Activated effector memory CD4-positive, alpha-beta T cell treated with anti-CD3 and anti-CD28 coated beads, Interleukin-2, amount 50 U/mL, for 16 hours (primary cell): Measurements from ENCODE around the gene VGLL2.
"Not testable (repeated sequence)": the region's sequence is repeated elsewhere in the genome, so short reads cannot be mapped to it uniquely, and the experiment has no call there.

Experiments used
- DNase-seq: peaks from one replicate; pipeline ENCODE4 v3.0.0-alpha.2; 2020

VGLL2 gene, protein sequence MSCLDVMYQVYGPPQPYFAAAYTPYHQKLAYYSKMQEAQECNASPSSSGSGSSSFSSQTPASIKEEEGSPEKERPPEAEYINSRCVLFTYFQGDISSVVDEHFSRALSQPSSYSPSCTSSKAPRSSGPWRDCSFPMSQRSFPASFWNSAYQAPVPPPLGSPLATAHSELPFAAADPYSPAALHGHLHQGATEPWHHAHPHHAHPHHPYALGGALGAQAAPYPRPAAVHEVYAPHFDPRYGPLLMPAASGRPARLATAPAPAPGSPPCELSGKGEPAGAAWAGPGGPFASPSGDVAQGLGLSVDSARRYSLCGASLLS

DNA sequence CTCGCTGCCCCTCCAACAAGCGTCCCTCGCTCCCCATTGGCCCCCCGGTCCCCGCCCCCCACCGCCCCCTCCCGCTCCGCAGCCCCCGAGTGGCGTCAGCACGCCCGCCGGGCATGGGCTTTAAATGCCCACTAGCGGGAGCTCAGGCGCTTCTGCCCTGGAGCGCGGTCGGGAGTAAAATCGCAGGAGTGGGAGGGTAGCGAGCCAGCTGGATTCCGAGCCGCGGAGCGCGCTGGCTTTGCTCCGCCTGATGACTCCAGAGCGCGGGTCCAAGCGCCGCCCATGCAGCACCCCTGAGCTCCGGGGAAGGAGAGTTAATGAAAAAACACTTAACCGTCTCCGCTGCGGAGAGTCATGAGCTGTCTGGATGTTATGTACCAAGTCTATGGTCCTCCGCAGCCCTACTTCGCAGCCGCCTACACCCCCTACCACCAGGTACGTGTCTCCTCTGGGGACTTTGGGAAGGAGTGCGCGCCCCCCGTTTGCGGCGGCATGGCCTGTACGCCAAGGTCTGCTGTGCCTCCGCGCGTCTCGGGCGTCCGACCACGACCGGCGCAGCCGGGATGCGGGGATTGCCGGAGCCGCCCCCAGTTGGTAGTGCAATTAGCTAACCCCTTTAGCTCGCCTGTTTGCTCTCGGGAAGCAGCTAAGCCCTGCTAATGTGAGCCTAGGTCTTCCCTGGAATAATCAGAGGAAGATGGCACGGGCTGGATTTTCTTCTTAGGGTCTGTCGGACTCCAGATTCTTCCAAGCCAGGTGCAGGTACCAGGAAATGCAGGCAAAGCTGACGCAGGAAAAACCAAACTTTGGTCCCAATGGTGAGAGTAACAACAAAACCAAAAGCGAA is at the start of gene VGLL2:
TSS of gene VGLL2 (plus strand) at position 149 of the 847 bp plus-strand sequence. CDS start at position 355, 206 bp downstream.
- no peak for DNase-seq

DNA sequence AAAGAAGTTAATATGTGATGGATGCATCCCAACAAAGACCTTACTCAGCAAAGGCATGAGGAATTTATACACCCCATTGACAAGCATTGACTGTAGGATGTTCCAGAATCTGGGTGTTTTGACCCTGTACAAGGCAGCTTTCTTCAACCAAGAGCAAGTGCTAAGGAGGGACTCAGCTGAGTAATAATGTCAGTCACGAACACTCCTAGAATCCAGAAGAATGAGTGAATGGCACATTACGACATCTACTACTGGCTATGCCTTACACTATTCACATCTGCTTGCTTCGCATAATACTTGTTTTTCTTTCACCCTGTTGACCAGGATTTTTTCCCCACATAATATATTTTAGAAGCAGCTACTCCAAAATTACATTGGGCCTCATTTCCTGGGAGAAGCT is 42.5 kb upstream of the VGLL2 start:
- DNase-seq = no peak

DNA sequence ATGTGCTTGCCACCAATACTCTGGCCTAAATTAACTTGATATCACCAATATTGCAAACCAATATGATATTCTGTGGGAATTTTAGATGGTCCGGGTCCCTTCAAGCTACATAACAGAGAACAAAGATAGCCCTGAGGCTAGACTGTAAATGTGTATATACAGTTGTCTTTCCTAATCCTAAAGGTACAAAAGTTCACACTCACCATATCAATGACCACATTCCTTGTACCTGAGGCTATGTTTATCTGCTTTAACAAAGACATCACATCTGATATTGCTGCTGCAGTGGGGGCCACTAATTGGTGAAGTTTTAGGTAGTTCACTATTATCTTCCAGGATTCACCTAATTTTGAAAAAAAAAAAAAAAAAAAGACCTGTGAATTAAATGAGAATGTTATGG is 38.6 kb upstream of the VGLL2 start:
- DNase-seq = no peak

DNA sequence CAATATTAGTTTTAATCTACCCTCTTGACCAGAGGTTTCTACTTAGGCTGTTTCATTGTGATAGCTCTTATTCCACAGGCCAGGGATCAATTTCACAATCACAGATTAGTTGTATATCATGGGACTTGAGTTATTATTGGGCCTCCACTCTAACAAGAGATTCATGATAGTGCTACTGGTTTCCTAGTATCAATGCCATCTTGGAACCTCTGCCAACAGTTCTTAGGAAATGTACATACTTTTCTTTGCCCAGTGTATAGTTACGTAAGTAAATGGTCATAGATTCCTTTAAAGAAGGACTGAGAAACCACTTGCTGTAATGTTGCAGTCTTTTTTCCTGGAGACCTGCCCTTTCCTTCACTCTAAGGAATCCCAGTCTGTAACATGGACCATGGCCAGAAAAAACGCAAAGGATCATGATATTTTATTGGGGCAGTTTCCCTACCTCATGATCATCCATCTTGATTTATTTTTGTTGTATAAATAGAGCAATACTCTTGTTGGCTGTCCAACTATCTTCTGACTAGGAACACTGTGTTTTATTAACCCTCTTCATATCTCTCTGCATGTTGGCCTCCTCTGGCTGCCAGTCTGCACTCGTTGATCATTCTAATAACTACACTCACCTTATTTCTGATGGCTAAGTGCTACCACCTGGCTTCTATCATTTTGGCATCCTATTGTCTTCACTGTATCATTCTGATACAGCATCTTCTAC is 38.0 kb upstream of the VGLL2 start:
- no peak for DNase-seq

DNA sequence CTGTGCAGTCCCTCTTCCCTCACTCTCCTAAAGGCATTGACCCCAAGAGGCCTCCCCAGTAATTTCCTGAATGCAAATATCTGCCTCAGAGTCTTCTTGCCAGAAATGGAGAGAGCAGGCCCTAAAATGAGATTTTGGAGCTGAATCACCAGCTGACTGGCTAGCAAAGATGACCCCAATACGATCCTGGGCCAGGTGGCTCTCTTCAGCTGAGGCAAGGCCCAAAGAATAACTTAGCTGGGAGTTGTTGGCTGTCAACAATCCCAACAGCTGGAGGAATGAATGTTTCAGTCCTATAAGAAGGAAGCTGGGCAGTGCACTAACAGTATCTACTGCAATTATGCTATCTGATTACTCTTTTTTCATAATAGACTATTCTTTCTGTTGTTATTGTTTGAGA is 37.2 kb upstream of the VGLL2 start:
- no peak for DNase-seq

DNA sequence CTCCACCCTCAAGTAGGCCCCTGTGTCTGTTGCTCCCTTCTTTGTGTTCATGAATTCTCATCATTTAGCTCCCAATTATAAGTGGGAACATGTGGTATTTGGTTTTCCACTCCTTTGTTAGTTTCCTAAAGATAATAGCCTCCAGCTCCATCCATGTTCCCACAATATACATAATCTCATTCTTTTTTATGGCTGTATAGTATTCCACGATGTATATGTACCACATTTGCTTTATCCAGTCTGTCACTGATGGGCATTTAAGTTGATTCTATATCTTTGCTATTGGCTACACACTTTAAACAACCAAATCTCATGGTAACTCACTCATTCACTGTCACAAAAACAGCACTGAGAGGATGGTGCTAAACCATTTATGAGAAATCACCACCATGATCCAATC is 35.5 kb upstream of the VGLL2 start:
- no peak for DNase-seq

DNA sequence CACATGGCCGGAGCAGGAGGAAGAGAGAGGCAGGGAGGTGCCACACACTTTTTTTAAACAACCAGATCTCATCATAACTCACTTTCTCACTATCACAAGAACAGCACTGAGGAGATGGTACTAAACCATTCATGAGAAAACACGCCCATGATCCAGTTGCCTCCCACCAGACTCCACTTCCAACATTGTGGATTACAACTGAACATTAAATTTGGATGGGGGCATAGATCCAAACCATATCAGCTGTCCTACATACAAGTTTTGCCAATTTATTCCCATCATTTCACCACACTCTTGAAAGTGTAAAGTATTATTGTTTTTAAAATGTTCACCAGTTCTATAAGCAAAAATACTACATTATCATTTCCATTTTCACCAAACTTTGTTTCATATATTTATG is 33.9 kb upstream of the VGLL2 start:
- no peak for DNase-seq

DNA sequence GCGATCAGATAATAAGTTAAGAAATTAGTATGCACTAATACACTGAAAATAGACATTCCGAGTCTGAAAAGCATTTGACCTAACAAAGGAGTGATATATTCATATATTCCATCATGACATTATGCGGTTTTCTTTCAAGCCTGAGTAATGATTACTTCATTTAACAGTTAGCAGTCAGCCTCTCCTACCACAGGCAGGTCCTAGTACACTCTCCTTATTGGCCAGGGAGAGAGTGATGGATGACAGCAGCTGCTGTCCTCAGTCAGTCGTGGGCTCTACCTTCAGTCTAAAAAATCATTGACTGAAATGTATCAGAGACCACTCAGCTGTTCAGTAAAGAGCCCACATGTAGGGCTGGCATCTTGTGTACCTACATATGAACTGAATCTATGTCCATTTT is 33.2 kb upstream of the VGLL2 start:
- DNase-seq = no peak

DNA sequence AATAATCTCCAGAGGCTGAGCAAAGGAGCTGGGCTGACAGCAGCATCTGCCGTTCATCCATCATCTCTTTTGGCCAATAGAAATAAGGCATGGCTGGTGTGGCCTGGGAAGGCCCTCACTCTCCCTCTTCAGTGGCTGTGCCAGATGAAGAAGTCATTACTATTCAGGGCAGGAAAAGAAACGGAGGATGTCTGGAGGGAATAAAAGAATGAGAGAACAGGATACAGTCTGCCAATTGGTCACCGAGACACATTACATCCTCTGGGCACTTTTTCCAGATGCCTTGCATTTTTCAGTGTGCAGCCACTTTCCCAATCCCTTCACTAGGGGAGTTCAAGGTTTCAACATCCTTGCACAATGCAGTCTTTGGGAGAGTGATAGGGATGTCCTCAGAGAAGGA is 32.2 kb upstream of the VGLL2 start:
- no peak for DNase-seq

DNA sequence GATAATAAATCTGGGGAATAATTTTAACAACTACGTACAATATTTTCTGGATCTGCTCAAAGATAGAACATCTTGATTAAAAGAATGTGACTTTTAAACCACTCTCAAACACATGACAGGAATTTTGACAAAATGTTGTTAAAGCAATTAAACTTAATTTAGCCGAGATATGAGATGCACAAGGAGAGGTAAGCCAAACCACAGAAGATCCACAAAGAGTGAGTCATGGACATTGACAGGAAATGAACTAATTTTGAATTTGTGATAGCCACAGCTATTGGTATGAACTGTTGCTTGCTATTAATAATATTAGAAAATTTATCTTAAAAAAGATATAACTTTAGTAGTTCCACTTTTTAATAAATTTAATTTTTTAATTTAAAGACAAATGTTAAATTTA is 27.8 kb upstream of the VGLL2 start:
- DNase-seq = no peak

DNA sequence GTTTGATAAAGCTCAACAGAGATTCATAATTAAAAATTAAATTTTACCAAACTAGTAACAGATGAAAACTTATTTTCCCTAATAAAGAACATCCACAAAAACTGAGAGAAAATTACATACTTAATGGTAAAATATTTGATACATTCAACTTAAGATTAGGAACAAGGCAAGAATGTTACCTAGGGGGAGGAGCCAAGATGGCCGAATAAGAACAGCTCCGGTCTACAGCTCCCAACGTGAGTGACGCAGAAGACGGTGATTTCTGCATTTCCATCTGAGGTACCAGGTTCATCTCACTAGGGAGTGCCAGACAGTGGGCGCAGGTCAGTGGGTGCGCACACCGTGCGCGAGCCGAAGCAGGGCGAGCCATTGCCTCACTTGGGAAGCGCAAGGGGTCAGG is 20.8 kb upstream of the VGLL2 start:
- DNase-seq = not testable (repeated sequence)

DNA sequence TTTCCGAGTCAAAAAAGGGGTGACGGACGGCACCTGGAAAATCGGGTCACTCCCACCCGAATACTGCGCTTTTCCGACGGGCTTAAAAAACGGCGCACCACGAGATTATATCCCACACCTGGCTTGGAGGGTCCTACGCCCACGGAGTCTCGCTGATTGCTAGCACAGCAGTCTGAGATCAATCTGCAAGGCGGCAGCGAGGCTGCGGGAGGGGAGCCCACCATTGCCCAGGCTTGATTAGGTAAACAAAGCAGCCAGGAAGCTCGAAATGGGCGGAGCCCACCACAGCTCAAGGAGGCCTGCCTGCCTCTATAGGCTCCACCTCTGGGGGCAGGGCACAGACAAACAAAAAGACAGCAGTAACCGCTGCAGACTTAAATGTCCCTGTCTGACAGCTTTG is 20.4 kb upstream of the VGLL2 start:
- DNase-seq = not testable (repeated sequence)

DNA sequence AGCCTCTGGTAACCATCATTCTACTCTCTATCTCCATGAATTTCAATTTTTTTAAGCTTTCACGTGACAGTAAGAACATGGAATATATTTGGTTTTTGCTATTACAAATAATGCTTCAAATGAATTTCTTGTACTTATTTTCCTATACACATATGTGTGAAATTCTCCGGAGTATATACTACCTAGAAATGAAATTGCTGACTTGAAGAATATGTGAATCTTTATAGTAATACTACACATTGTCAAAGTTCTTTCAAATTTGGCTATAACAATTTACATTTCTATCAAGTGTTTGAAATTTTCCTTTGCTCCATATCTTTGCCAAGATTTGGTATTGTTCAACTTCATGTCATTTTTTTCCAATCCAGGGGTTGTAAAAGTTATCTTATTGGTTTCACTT is 11.6 kb upstream of the VGLL2 start:
- no peak for DNase-seq

DNA sequence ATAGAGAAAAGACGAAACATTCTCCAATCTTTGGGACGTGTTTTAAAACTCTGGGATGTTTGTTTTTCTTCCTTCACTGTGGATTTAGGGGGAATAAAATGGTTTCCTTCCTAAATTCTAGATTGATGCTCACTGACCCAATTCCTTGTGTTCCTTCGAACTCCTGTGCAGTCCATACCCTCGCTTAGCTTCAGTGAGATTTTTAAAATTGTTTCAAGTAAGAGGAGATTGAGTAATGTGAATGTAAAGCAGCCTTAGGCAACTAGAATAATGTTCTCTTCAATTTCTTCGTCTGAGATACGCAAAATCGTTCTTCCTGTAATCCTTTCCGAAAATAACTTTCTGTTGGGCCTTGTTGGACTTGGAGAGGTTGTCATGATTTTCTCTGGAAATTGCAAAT is 2.6 kb upstream of the VGLL2 start:
- no peak for DNase-seq

DNA sequence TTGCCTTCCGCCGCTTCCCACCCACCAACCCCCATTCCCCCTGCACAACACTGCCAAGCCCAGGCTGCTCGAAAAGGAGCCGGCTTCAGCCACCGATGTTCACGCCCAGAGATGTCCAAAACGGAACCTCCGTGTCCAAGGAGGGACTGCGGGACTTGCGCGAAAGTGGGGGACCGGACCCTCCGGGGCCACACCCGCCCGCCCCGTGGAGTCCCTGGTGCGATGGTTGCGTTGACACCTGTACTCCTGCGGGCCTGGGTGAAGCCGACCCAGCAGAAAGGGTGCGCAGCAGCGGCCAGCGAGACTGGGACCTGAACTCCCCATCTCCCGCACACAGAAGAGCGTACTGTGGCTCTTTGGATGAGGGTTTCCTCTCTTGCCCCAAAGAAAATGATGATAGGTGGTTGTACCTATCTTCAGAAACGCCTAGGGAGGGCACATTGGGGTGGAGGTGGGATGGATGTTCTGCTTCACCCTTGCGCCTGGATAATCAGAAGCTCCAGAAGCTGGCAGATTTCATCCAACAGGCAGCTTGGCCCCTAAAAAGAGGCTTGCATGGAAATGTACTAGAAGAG is 1.9 kb upstream of the VGLL2 start:
- DNase-seq = no peak

DNA sequence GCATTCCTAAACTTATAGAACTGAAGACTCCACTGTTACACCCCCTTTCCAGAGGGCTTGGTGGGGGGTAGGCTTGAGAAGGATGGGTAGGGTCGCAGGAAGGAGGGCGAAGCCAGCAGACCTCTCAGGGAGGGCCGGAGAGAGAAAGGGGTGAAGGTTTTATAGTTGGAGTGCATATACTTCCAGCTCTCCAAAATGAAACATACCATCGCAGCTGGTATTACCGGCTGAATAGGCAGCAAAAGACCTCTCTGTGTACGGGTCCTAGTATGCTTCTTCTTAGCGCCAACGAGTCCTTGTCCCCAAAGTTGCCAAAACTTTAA is 1.0 kb upstream of the VGLL2 start:
- no peak for DNase-seq

DNA sequence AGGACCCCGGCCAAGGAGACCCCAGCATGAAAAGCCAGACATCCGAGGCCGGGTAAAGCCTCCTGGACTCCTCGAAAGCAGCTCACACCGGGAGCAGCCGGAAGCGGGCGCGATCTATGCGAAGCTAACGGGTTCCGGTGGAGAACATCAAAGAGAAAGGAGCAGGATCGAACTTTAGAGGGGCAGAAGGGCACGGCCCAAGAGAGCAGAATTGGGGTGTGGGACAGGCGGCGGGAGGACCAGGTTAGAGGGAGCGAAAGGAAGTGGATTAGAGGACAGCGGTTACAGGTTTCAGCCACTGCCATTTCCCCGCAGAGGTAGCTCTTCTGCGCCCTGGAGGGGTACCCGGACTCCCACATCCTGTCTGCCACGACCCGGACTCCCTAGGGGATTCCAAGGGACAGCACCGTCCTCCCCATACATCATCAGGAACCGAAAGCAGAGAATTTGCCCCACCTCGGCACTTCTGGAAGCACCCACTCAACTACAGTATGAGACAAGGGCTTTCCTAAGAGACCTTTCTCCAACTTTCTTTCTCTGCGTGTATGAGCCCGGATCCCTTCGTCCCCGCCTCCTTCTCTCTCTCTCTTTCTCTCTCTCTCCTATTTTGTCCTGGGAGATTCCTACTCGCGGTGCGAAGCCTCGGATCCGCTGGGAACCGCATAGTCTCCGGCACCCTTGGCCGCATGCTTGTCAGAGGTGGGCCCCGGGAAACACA is 507 bp upstream of the VGLL2 start:
- DNase-seq = no peak

DNA sequence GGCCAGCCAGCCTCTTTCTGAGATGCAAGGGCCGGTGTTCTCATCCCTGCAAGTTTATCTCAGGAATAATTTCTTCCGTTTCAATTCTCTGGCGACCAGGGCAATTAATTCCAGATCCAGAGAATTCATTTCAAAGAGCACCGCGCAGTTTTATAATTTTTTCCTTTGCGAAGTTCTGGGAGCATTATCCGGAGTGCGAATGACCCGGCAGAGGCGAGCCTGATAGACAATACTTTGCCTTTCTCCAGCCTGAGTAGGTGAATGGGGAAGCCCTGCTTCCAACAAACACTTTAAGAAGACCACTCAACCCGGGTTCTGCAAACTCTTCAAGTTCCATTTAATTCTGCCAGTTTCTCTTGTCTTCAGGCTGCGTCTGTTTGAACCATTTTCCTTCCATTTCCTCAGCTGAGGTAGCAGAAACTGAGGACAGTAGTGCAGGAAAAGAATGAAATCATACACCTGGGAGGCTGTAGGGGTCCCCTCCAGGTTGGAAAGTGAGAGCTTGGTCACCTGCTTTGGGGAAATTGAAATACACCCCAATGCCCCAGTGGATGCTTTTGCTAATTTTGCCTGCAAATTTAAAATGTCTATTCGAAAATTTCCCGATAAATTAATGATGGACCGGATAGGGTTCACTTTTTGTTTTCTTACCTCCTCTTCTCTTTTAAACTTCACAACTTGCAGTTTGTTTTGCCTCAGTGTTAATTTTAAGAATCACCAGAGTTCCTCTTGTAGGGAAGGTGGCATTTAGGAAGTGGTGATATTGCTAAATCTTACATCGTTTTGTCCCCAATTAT is 1.1 kb downstream of the VGLL2 start:
- DNase-seq = no peak

DNA sequence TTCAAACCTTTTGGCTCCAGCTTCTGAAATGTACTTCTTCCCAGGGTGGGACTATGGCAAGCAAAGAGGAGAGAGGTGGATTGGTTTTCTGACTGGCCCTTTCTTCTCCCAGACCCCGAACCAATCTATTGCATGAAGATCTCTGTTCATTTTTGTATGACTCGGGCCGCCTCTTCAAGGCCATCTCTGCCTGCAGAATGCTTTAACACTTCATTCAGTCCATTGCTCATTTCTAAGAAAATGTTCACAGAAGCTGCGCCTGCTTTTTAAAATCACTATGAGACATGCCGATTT is 1.6 kb downstream of the VGLL2 start:
- DNase-seq = no peak

DNA sequence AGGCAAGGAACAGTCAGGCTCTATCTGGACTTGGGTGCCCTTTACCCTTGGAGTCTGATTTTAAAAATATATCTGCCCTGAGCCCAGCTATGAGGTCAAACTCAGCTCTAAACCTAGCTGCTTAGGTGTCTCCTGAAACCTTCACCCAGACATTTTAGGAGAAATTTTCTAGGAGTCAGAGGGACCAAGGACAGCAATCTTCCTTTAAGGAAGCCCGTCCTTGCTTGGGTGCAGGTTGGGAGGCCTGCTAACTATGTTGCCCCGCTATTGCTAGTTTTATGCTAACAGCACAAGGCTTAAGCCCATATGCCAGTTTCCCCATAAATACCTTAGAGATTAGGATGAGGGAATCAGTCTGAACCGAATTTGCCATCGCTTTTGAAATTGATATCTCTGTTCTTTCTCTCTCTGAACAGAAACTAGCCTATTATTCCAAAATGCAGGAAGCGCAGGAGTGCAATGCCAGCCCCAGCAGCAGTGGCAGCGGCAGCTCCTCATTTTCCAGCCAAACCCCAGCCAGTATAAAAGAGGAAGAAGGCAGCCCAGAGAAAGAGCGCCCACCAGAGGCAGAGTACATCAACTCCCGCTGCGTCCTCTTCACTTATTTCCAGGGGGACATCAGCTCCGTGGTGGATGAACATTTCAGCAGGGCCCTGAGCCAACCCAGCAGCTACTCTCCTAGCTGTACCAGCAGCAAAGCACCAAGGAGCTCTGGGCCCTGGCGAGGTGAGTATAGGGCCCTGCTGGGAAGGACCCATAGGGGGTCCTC is 2.6 kb downstream of the VGLL2 start:
- DNase-seq = no peak

DNA sequence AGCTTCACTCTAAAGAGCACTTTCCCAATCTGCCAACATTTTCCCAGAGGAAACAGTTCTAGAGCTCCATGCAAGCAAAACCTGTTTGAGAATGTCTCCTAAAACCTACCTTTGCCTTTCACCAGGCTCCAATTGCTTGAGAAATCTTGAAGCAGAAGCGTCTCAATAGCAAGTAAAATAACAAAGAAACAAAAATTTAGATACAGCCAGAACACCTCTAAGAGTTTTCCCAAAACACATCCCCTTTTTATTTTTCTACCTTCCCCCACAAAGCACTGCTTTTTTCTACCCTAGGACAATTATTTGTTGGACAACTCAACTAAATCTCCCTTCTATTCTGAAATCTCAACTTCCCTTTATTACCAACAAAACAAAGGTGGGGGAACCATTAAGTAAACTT is 3.6 kb downstream of the VGLL2 start:
- DNase-seq = no peak

DNA sequence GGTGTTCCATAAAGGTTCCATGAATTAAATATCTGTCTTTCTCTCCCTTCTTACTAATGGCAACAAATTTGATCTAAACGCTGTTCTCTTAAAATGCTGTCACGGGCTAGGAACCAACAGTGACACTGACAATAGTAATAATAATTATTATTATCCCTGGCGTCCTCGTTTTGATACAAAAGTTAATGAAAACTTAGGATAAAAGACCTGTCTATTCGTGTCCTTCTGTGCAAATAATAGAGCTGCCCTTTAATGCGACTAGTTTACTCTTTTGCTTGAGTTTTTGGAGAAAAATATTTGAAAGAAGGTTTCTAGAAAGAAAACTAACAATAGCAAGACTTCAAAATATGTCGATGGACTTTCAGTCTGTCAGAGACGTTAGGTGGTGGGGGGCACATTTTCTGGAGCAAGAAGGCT is 4.3 kb downstream of the VGLL2 start:
- DNase-seq = no peak
